ENCODE data around the gene KIF1B.

Gene KIF1B

GRCh38 chr1:10339815-10340214, 129.4 kb downstream of the KIF1B start:
- no peak for FAIRE-seq

- FAIRE-seq: no peak
These were observed 130.7 kb downstream of the KIF1B start for GRCh38 chr1:10340930-10341590.

DNA sequence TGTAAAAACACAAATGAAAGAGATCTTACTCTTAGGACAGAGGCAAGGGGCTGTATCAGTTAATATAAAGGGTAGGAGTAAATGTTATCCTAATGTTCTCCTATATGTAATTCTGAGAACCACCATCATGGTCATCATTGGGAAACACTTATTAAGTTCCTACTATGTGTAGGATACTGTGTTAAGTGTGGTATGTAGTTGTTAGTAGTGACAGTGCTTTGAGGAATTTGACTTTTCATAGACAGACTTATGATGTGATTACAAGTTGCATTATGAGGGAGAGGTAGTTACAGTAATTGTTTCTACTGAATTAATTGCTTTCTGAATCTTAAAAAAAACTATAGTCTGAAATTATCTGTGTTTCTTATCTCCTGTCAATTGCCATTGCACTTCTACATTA, 136.7 kb downstream of the KIF1B start:
- no peak for FAIRE-seq

- no peak for FAIRE-seq
These were observed 142.9 kb downstream of the KIF1B start for GRCh38 chr1:10353282-10353681.

DNA sequence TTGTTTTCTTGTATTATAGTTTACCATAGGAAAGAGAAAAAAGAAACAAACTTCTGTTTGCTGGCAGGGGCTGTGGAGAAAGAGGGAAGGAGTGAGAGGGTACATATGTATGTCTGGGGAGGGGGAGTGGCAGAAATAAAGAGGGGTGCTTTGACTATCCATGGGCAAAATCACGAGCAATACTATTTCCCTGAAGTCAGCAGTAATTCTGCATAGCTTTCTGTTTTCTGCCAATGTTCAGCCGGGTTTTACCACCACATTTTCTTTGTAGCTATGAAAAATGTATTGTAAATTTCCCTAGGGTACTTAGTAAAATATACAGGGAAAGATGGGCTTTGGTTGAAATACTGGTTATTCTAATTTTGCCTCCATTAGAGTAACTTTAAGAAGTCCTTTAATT, 143.3 kb downstream of the KIF1B start:
- no peak for FAIRE-seq

- FAIRE-seq: no peak
These were observed 149.7 kb downstream of the KIF1B start for GRCh38 chr1:10360045-10360444.

DNA sequence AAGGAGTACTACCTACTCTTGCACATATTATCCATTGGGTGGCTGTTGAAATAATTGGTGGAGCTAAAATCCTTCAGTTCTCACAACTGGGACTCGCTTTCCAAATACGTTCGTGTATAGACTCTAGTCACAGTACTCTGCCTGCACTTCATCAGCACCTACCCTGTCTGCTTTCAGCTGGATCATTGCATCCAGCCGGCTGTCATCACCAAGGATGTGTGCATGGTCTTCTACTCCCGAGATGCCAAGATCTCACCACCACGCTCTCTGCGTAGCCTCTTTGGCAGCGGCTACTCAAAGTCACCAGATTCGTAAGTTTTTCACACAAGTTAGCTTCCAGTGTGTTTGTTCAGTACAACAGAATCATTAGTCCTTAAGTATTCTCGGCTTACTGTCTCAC, 151.1 kb downstream of the KIF1B start:
- no peak for FAIRE-seq

DNA sequence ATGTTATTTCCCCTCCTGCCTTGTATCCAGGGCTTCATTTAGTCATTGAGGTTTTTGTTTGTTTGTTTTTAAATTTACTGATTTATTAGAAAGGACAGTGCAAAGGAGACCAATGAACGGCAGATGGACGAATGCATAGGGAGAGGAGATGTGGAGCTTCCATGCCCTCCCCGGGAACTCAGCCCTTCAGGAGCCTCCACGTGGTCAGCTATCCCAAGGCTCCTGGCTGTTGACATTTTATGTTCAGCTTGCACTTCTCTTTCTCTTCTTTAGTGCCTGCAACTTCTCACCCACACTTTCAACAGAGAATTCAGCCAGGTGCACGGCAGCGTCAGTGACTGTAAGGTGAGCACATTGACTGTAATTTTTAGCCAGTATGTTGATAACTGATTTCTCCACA, 157.8 kb downstream of the KIF1B start:
- no peak for FAIRE-seq

GRCh38 chr1:10374442-10374860, 164.1 kb downstream of the KIF1B start:
- no peak for FAIRE-seq

DNA sequence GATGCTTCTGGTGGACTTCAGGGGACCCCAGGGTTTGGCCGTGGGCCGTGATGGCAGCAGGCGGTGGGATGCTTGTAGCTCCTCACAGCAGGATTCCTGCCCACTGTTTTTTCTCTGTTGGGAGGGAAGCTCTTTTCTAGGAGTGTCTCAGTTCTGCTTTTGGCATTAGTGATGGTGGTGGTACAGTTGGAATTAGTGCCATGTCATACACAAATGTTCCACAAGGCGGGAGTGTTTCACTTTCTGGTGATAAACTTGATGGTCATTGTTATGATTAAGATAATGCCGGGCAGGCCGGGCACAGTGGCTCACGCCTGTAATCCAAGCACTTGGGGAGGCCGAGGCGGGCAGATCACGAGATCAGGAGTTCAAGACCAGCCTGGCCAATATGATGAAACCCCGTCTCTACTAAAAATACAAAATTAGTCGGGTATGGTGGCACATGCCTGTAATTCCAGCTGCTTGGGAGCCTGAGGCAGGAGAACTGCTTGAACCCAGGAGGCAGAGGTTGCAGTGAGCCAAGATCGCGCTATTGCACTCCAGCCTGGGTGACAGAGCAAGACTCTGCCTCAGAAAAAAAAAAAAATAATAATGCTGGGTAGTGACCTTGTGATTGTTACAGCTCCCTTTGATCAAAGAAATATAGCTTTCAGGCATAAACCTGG, 167.1 kb downstream of the KIF1B start:
- FAIRE-seq: peak; percentile 49

GRCh38 chr1:10378081-10378841, 167.9 kb downstream of the KIF1B start:
- FAIRE-seq: no peak

- FAIRE-seq: no peak
These were observed 168.8 kb downstream of the KIF1B start for GRCh38 chr1:10379101-10379620.

DNA sequence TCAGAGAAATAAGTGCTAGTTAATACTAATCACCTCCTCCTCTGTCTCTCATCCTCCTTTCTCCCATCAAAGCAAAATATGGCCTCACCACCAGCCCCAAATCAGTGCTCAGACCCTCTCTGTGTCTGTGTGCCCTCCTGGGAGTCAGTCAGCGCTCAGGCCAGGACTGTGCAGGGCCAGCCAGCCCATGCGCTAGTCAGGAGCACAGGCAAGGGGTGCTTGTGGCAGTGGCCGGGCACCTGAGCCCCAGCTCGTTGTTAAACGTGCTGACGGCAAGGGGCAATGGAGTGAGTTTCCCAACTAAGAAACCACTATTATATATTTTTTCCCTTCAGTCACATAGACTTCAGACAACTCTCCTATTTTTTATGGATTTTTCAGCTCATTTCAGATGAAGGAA, 169.3 kb downstream of the KIF1B start:
- FAIRE-seq: no peak

GRCh38 chr1:10380594-10381275, 170.4 kb downstream of the KIF1B start:
- FAIRE-seq: no peak

- FAIRE-seq: no peak
These were observed 173.3 kb downstream of the KIF1B start for GRCh38 chr1:10383630-10384029.

DNA sequence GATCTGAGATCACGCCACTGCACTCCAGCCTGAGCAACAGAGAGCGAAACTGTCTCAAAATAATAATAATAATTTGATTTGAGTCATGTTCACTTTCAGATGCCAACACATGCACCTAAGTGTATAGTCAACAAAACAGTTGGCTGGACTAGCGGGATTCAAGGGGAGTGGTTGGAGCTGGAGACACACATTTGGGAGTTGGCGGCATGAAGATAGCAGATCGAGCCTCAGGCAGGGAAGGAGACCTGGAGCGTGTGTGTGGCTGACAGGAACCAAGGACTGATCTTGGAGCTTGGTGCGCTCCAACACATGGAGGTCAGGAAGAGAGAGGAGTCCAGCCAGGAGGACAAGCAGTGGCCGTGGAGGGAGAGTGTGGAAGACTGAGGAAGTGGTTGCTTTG, 173.8 kb downstream of the KIF1B start:
- FAIRE-seq: no peak

- FAIRE-seq: no peak
These were observed 176.6 kb downstream of the KIF1B start for GRCh38 chr1:10386761-10387676.

GRCh38 chr1:10387677-10388386, 177.5 kb downstream of the KIF1B start:
- FAIRE-seq: peak; percentile 46

- no peak for FAIRE-seq
These were observed 178.0 kb downstream of the KIF1B start for GRCh38 chr1:10388387-10388715.

DNA sequence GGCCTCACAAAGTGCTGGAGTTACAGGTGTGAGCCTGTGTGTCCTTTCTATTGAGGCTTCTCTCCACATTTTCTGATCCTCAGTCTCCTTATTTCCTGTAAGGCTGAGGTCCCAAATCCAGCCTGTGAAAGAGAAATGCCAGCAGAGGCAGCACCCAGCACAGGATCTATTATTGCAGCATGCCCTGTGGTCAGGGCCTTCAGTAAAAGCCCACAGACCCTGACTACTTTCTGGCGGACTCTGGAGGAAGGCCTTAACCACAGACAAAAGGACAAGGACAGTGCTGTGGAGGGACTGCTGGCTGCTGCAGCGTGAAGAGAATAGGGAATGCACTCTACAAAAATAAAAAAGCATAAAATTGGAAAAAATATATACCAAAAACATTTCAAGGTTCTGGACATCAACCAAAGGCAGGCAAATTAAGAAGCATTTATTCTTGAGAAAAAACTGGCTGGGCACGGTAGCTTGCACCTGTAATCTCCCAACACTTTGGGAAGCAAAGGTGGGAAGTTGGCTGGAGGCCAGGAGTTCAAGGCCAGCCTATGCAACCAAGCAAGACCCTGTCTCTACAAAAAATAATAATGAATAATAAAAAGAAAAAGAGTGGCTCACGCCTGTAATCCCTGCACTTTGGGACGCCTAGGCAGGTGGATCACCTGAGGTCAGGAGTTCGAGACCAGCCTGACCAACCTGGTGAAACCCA, 179.1 kb downstream of the KIF1B start:
- no peak for FAIRE-seq

- no peak for FAIRE-seq
These were observed 186.5 kb downstream of the KIF1B start for GRCh38 chr1:10396870-10397269.
